AG10803 (cell line): ENCODE results near the gene MYO1H.
"Not testable (repeated sequence)": the region's sequence is repeated elsewhere in the genome, so short reads cannot be mapped to it uniquely, and the experiment has no call there.

Source experiments
- DNase-seq: peaks from one replicate; pipeline ENCODE4 v3.0.0; 2010; ENCODE audit warnings: low read depth
- H3K4me3 ChIP-seq: 2 replicates; pipeline ENCODE4 v1.5.1; 2011; ENCODE audit warnings: mild to moderate bottlenecking, low read length, control low read depth
- TF ChIP-seq, protein P1 (sequence below): conservative IDR thresholded peaks from 2 replicates; pipeline ENCODE4 v1.5.1; 2011; ENCODE audit warnings: mild to moderate bottlenecking, low read length, control low read depth, inconsistent platforms

MYO1H gene

GRCh38 chr12:109389146-109389545 is 41.4 kb downstream of the MYO1H start:
- TF ChIP-seq, protein P1, sequence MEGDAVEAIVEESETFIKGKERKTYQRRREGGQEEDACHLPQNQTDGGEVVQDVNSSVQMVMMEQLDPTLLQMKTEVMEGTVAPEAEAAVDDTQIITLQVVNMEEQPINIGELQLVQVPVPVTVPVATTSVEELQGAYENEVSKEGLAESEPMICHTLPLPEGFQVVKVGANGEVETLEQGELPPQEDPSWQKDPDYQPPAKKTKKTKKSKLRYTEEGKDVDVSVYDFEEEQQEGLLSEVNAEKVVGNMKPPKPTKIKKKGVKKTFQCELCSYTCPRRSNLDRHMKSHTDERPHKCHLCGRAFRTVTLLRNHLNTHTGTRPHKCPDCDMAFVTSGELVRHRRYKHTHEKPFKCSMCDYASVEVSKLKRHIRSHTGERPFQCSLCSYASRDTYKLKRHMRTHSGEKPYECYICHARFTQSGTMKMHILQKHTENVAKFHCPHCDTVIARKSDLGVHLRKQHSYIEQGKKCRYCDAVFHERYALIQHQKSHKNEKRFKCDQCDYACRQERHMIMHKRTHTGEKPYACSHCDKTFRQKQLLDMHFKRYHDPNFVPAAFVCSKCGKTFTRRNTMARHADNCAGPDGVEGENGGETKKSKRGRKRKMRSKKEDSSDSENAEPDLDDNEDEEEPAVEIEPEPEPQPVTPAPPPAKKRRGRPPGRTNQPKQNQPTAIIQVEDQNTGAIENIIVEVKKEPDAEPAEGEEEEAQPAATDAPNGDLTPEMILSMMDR = no peak
- DNase-seq = no peak
- H3K4me3 ChIP-seq = no peak overlapping the region

GRCh38 chr12:109393437-109394345 is 46.0 kb downstream of the MYO1H start:
- H3K4me3 ChIP-seq = no peak overlapping the region
- TF ChIP-seq, protein P1 = peak; percentile 98
- peak; percentile 61 for DNase-seq

DNA sequence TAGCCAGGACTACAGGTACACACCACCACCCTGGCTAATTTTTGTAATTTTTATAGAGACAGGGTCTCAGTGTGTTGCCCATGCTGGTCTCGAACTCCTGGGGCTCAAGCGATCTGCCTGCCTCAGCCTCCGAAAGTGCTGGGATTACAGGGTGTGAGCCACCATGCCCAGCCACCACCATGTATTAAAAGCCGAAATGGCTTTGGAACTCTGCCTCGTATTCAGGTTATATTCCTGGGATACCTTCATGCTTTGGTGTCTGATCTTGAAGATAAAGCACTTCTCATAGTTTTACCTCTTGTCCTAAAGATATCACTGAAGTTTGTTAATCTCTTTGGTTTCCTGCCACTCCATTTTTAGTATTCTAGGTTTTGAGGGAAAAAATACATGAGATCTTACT is 47.2 kb downstream of the MYO1H start:
- DNase-seq = no peak
- TF ChIP-seq, protein P1 = no peak
- H3K4me3 ChIP-seq = no peak overlapping the region

DNA sequence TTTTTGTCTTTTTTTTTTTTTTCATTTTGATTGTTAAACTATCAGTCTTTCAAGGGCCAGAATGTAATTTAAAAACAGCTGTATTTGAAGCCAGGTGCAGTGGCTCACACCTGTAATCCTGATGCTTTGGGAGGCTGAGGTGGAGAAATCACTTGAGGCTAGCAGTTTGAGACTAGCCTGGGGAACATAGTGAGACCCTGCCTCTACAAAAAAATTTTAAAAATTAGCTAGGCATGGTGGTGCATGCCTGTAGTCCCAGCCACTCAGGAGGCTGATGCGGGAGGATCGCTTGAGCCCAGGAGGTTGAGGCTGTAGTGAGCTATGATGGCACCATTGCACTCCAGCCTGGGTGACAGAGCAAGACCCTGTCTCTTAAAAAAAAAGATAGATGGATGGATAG is 57.1 kb downstream of the MYO1H start:
- H3K4me3 ChIP-seq, DNase-seq: not testable (repeated sequence)

- not testable (repeated sequence) for DNase-seq, H3K4me3 ChIP-seq
These were observed 58.4 kb downstream of the MYO1H start for GRCh38 chr12:109406147-109406546.

DNA sequence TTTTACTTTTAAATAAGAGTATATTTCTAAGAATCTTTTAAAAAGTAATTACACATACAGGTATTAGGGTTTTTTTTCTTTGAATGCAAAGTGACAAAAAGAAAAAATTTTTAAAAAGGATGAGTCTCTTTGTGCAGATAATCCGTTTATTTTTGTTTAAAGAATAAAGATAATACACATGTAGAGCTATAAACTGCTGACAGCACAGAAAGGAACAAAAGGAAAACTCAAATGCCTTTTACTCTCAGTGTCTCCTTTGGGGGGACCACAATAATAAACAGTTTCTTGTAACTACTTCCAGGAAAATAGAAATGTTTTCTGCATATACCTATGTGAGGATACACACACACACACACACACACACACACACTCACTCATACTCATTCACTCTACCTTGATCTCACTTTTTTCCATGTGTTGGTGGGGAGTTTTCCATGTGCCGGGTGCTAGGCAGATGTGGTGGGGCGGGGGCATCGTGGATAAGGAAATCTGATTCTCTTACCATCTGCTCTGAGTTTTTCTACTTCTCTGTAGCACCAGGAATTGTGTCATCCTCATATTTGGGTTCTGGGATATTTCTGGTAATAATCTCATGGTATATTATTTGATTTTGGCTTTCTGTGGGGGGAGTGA is 71.3 kb downstream of the MYO1H start:
- no peak overlapping the region for H3K4me3 ChIP-seq
- TF ChIP-seq, protein P1 = no peak
- no peak for DNase-seq

GRCh38 chr12:109421355-109422087 is 73.8 kb downstream of the MYO1H start:
- no peak overlapping the region for H3K4me3 ChIP-seq
- TF ChIP-seq, protein P1 = no peak
- DNase-seq = no peak
